ENCODE measurements around the gene GRB10. TPM values are rescaled to one million over a fixed set of nuclear protein-coding genes. Genes with fewer than 3 reads are reported as not detected.

GRB10 gene
- total and polyA plus RNA-seq, 4 experiments from 2014 or later: 0.83 to 7.7 (median 5.0) TPM

GRCh38 chr7:50558294-50559053, 224.2 kb downstream of the GRB10 start:
- Histone ChIP-seq H3K27me3 (ENCODE audit: insufficient read depth, low read length) (peaks cover 5% of the 10 kb centered on the region), H3K27ac (ENCODE audit: low read depth, low read length) (no peak overlapping the region), H3K9me3 (ENCODE audit: control insufficient read depth in 1 of 2, low read length in 2 of 2) (no peaks in the 10 kb centered on the region), H3K36me3 (ENCODE audit: insufficient read depth, low read length) (no peaks in the 10 kb centered on the region), H3K4me1 (ENCODE audit: insufficient read depth, low read length) (no peaks in the 10 kb centered on the region), H3K4me3 (ENCODE audit: low read length in 2 of 2) (no peak overlapping the region)
- no peak overlapping the region for H3K27ac Mint-ChIP-seq
- POLR2A ChIA-PET (ENCODE audit: partially characterized antibody): no interaction called here
- no peaks in the 10 kb centered on the region for H3K36me3 Mint-ChIP-seq
- H3K4me3 Mint-ChIP-seq: no peak overlapping the region
- intact Hi-C loops (cut with micrococcal nuclease): no loop called here
- DNase-seq: no peak
- CTCF ChIA-PET (ENCODE audit: partially characterized antibody): no interaction called here
- H3K4me1 Mint-ChIP-seq: no peaks in the 10 kb centered on the region
- no peaks in the 10 kb centered on the region for H3K9me3 Mint-ChIP-seq
- peaks cover 12 to 25% of the 10 kb centered on the region in 2 donors for H3K27me3 Mint-ChIP-seq

- Histone ChIP-seq H3K27me3 (ENCODE audit: insufficient read depth, low read length) (peaks cover 5% of the 10 kb centered on the region), H3K27ac (ENCODE audit: low read depth, low read length) (no peak overlapping the region), H3K9me3 (ENCODE audit: control insufficient read depth in 1 of 2, low read length in 2 of 2) (no peaks in the 10 kb centered on the region), H3K4me1 (ENCODE audit: insufficient read depth, low read length) (no peaks in the 10 kb centered on the region), H3K4me3 (ENCODE audit: low read length in 2 of 2) (no peak overlapping the region), H3K36me3 (ENCODE audit: insufficient read depth, low read length) (no peaks in the 10 kb centered on the region)
- Mint-ChIP-seq H3K27me3 (peaks cover 17 to 27% of the 10 kb centered on the region in 2 donors), H3K4me3 (no peak overlapping the region), H3K9me3 (peaks cover 0 to 3% (median 0%) of the 10 kb centered on the region in 8 donors), H3K4me1 (no peaks in the 10 kb centered on the region), H3K36me3 (no peaks in the 10 kb centered on the region), H3K27ac (no peak overlapping the region)
- intact Hi-C loops (cut with micrococcal nuclease): no loop called here
- POLR2A ChIA-PET (ENCODE audit: partially characterized antibody): no interaction called here
- CTCF ChIA-PET (ENCODE audit: partially characterized antibody): no interaction called here
- no peak for DNase-seq
Observed at GRCh38 chr7:50557099-50557498, 225.6 kb downstream of the GRB10 start.

- Histone ChIP-seq H3K27me3 (ENCODE audit: insufficient read depth, low read length) (peaks cover 5% of the 10 kb centered on the region), H3K9me3 (ENCODE audit: control insufficient read depth in 1 of 2, low read length in 2 of 2) (no peaks in the 10 kb centered on the region), H3K36me3 (ENCODE audit: insufficient read depth, low read length) (no peaks in the 10 kb centered on the region), H3K27ac (ENCODE audit: low read depth, low read length) (no peak overlapping the region), H3K4me1 (ENCODE audit: insufficient read depth, low read length) (no peaks in the 10 kb centered on the region), H3K4me3 (ENCODE audit: low read length in 2 of 2) (no peak overlapping the region)
- Mint-ChIP-seq H3K27ac (no peak overlapping the region), H3K36me3 (no peaks in the 10 kb centered on the region), H3K4me3 (no peak overlapping the region), H3K27me3 (peaks cover 18 to 26% of the 10 kb centered on the region in 2 donors), H3K4me1 (no peaks in the 10 kb centered on the region), H3K9me3 (peaks cover 0 to 3% (median 0%) of the 10 kb centered on the region in 8 donors)
- CTCF ChIA-PET (ENCODE audit: partially characterized antibody): interaction anchor here (1.2 kb wide), 1 partner anchor 9 kb away, joined by 5 read pairs; the partner anchor contains the start of gene DDC
- intact Hi-C loops (cut with micrococcal nuclease): no loop called here
- POLR2A ChIA-PET (ENCODE audit: partially characterized antibody): no interaction called here
- DNase-seq: no peak
Observed at GRCh38 chr7:50556247-50556991, 226.3 kb downstream of the GRB10 start.

GRCh38 chr7:50555594-50556140, 227.0 kb downstream of the GRB10 start:
- Histone ChIP-seq H3K36me3 (ENCODE audit: insufficient read depth, low read length) (no peaks in the 10 kb centered on the region), H3K27ac (ENCODE audit: low read depth, low read length) (no peak overlapping the region), H3K9me3 (ENCODE audit: control insufficient read depth in 1 of 2, low read length in 2 of 2) (no peaks in the 10 kb centered on the region), H3K27me3 (ENCODE audit: insufficient read depth, low read length) (peaks cover 5% of the 10 kb centered on the region), H3K4me3 (ENCODE audit: low read length in 2 of 2) (no peak overlapping the region), H3K4me1 (ENCODE audit: insufficient read depth, low read length) (no peaks in the 10 kb centered on the region)
- H3K27me3 Mint-ChIP-seq: peaks cover 18 to 26% of the 10 kb centered on the region in 2 donors
- ChIA-PET POLR2A (ENCODE audit: partially characterized antibody) (no interaction called here), CTCF (ENCODE audit: partially characterized antibody) (interaction anchor here (1.2 kb wide), 1 partner anchor 10 kb away, joined by 5 read pairs; the partner anchor contains the start of gene DDC)
- no peak for DNase-seq
- no peaks in the 10 kb centered on the region for H3K36me3 Mint-ChIP-seq
- no peak overlapping the region for H3K4me3 Mint-ChIP-seq
- H3K9me3 Mint-ChIP-seq: peaks cover 0 to 3% (median 0%) of the 10 kb centered on the region in 8 donors
- intact Hi-C loops (cut with micrococcal nuclease): no loop called here
- H3K27ac Mint-ChIP-seq: no peak overlapping the region
- no peaks in the 10 kb centered on the region for H3K4me1 Mint-ChIP-seq

GRCh38 chr7:50554431-50555322, 228.0 kb downstream of the GRB10 start:
- POLR2A ChIA-PET (ENCODE audit: partially characterized antibody): no interaction called here
- no peak overlapping the region for H3K4me3 ChIP-seq (ENCODE audit: low read length in 2 of 2)
- Mint-ChIP-seq H3K27ac (no peak overlapping the region), H3K4me1 (peaks cover 0 to 4% (median 0%) of the 10 kb centered on the region in 4 donors), H3K36me3 (no peaks in the 10 kb centered on the region), H3K27me3 (peaks cover 18 to 26% of the 10 kb centered on the region in 2 donors), H3K4me3 (no peak overlapping the region), H3K9me3 (peaks cover 0 to 3% (median 0%) of the 10 kb centered on the region in 8 donors)
- no peaks in the 10 kb centered on the region for H3K9me3 ChIP-seq (ENCODE audit: control insufficient read depth in 1 of 2, low read length in 2 of 2)
- H3K27ac ChIP-seq (ENCODE audit: low read depth, low read length): no peak overlapping the region
- no peaks in the 10 kb centered on the region for H3K4me1 ChIP-seq (ENCODE audit: insufficient read depth, low read length)
- intact Hi-C loops (cut with micrococcal nuclease): no loop called here
- peaks cover 5% of the 10 kb centered on the region for H3K27me3 ChIP-seq (ENCODE audit: insufficient read depth, low read length)
- CTCF ChIA-PET (ENCODE audit: partially characterized antibody): interaction anchor here (1.2 kb wide), 1 partner anchor 11 kb away, joined by 5 read pairs; the partner anchor contains the start of gene DDC
- no peak for DNase-seq
- H3K36me3 ChIP-seq (ENCODE audit: insufficient read depth, low read length): no peaks in the 10 kb centered on the region

- Histone ChIP-seq H3K9me3 (ENCODE audit: control insufficient read depth in 1 of 2, low read length in 2 of 2) (no peaks in the 10 kb centered on the region), H3K4me3 (ENCODE audit: low read length in 2 of 2) (no peak overlapping the region), H3K4me1 (ENCODE audit: insufficient read depth, low read length) (no peaks in the 10 kb centered on the region), H3K27me3 (ENCODE audit: insufficient read depth, low read length) (peaks cover 5% of the 10 kb centered on the region), H3K27ac (ENCODE audit: low read depth, low read length) (no peak overlapping the region), H3K36me3 (ENCODE audit: insufficient read depth, low read length) (no peaks in the 10 kb centered on the region)
- Mint-ChIP-seq H3K27ac (no peak overlapping the region), H3K4me1 (peaks cover 0 to 4% (median 0%) of the 10 kb centered on the region in 4 donors), H3K36me3 (no peaks in the 10 kb centered on the region), H3K9me3 (peaks cover 0 to 3% (median 0%) of the 10 kb centered on the region in 8 donors), H3K4me3 (no peak overlapping the region), H3K27me3 (peaks cover 16 to 23% of the 10 kb centered on the region in 2 donors)
- no peak for DNase-seq
- ChIA-PET CTCF (ENCODE audit: partially characterized antibody) (no interaction called here), POLR2A (ENCODE audit: partially characterized antibody) (no interaction called here)
- intact Hi-C loops (cut with micrococcal nuclease): no loop called here
Observed at GRCh38 chr7:50553973-50554372, 228.7 kb downstream of the GRB10 start.
